GM19372 (cell line): ENCODE data around the gene CALN1.
"Not testable (repeated sequence)": the region's sequence is repeated elsewhere in the genome, so short reads cannot be mapped to it uniquely, and the experiment has no call there.

Source experiments
- ATAC-seq: cut with Tn5 transposase; IDR thresholded peaks from one replicate; pipeline ENCODE4 v1.9.1; 2021; ENCODE audit warnings: mild to moderate bottlenecking, low read depth, moderate library complexity; ENCODE audit not compliant: unreplicated experiment

CALN1 gene

GRCh38 chr7:71772779-71773178, 639.4 kb downstream of the CALN1 start:
- no peak for ATAC-seq

- no peak for ATAC-seq
Observed at GRCh38 chr7:71770269-71770907, 641.8 kb downstream of the CALN1 start.

GRCh38 chr7:71769326-71769725, 642.8 kb downstream of the CALN1 start:
- no peak for ATAC-seq

GRCh38 chr7:71768450-71768849, 643.7 kb downstream of the CALN1 start:
- no peak for ATAC-seq

- no peak for ATAC-seq
Observed at GRCh38 chr7:71766016-71766415, 646.1 kb downstream of the CALN1 start.

- ATAC-seq: no peak
Observed at GRCh38 chr7:71761336-71761735, 650.8 kb downstream of the CALN1 start.

GRCh38 chr7:71754828-71755227, 657.3 kb downstream of the CALN1 start:
- ATAC-seq: no peak

GRCh38 chr7:71753956-71754664, 658.0 kb downstream of the CALN1 start:
- ATAC-seq: no peak

- ATAC-seq: no peak
Observed at GRCh38 chr7:71753236-71753635, 658.9 kb downstream of the CALN1 start.

GRCh38 chr7:71752171-71752935, 659.8 kb downstream of the CALN1 start:
- ATAC-seq: no peak

GRCh38 chr7:71750290-71750689, 661.8 kb downstream of the CALN1 start:
- no peak for ATAC-seq

- ATAC-seq: no peak
Observed at GRCh38 chr7:71746006-71746405, 666.1 kb downstream of the CALN1 start.

- no peak for ATAC-seq
Observed at GRCh38 chr7:71740174-71740560, 672.0 kb downstream of the CALN1 start.

GRCh38 chr7:71739520-71740173, 672.5 kb downstream of the CALN1 start:
- no peak for ATAC-seq

GRCh38 chr7:71737931-71738540, 674.1 kb downstream of the CALN1 start:
- ATAC-seq: not testable (repeated sequence)

- ATAC-seq: no peak
Observed at GRCh38 chr7:71735961-71736556, 676.1 kb downstream of the CALN1 start.

- no peak for ATAC-seq
Observed at GRCh38 chr7:71733107-71733870, 678.8 kb downstream of the CALN1 start.

- no peak for ATAC-seq
Observed at GRCh38 chr7:71731740-71732139, 680.4 kb downstream of the CALN1 start.
